HepG2 (cell line): Measurements from ENCODE around the gene NAP1L4. TPM values are rescaled to one million over a fixed set of nuclear protein-coding genes. Genes with fewer than 3 reads are reported as not detected.

ENCODE experiments used
- AGO1 ChIP-seq: fragments of 200-400 bp; formaldehyde crosslinking; IDR thresholded peaks from 2 replicates; pipeline ENCODE4 v1.6.1; 2017; ENCODE audit warnings: mild to moderate bottlenecking, low read depth, low read length, moderate library complexity; ENCODE audit not compliant: poor library complexity, severe bottlenecking
- ARID2 ChIP-seq: sonication (generic); formaldehyde crosslinking; IDR thresholded peaks from 2 replicates; pipeline ENCODE4 v1.8.1; 2022; ENCODE audit warnings: mild to moderate bottlenecking, missing genetic modification reagents, borderline replicate concordance
- DZIP1 ChIP-seq: sonication (generic); formaldehyde crosslinking; IDR thresholded peaks from 2 replicates; pipeline ENCODE4 v1.5.0; 2020; ENCODE audit warnings: mild to moderate bottlenecking, missing genetic modification reagents
- KAT7 ChIP-seq: IDR thresholded peaks from 2 replicates; pipeline ENCODE4 v1.6.1; 2018; ENCODE audit warnings: borderline replicate concordance, missing compliant biosample characterization
- KDM2A ChIP-seq: sonication (generic); formaldehyde crosslinking; IDR thresholded peaks from 2 replicates; pipeline ENCODE4 v1.4.0; 2020; ENCODE audit warnings: low read depth, missing genetic modification reagents, borderline replicate concordance
- LBX2 ChIP-seq: sonication (generic); formaldehyde crosslinking; IDR thresholded peaks from 2 replicates; pipeline ENCODE4 v1.5.0; 2020; ENCODE audit warnings: missing genetic modification reagents, mild to moderate bottlenecking, borderline replicate concordance
- MTF1 ChIP-seq: sonication (generic); formaldehyde crosslinking; IDR thresholded peaks from 2 replicates; pipeline ENCODE4 v1.5.0; 2020; ENCODE audit warnings: missing genetic modification reagents
- MYPOP ChIP-seq: sonication (generic); formaldehyde crosslinking; IDR thresholded peaks from 2 replicates; pipeline ENCODE4 v1.8.1; 2023; ENCODE audit warnings: mild to moderate bottlenecking, moderate library complexity, missing genetic modification reagents
- PAXIP1 ChIP-seq: sonication (generic); formaldehyde crosslinking; conservative IDR thresholded peaks from 2 replicates; pipeline ENCODE4 v1.4.0; 2020; ENCODE audit warnings: mild to moderate bottlenecking, missing genetic modification reagents, moderate library complexity
- RARG ChIP-seq: sonication (generic); formaldehyde crosslinking; IDR thresholded peaks from 2 replicates; pipeline ENCODE4 v1.4.0; 2020; ENCODE audit warnings: low read depth, mild to moderate bottlenecking, missing genetic modification reagents
- REL ChIP-seq: sonication (generic); formaldehyde crosslinking; conservative IDR thresholded peaks from 2 replicates; pipeline ENCODE4 v1.8.0; 2022; ENCODE audit warnings: mild to moderate bottlenecking, missing genetic modification reagents, moderate library complexity
- SETDB1 ChIP-seq: sonication (generic); formaldehyde crosslinking; IDR thresholded peaks from 2 replicates; pipeline ENCODE4 v1.5.1; 2020; ENCODE audit warnings: missing genetic modification reagents, mild to moderate bottlenecking, borderline replicate concordance
- SP5 ChIP-seq: IDR thresholded peaks from 2 replicates; pipeline ENCODE4 v1.6.1; 2016; ENCODE audit warnings: low read depth, borderline replicate concordance
- SRSF1 ChIP-seq: fragments of 200-400 bp; formaldehyde crosslinking; optimal IDR thresholded peaks from 2 replicates; pipeline ENCODE3; 2017; ENCODE audit warnings: mild to moderate bottlenecking, low read depth, low read length, moderate library complexity
- TFAP4 ChIP-seq: sonication (generic); IDR thresholded peaks from 2 replicates; pipeline ENCODE4 v1.6.1; 2016; ENCODE audit warnings: low read depth, borderline replicate concordance
- THAP8 ChIP-seq: sonication (generic); formaldehyde crosslinking; IDR thresholded peaks from 2 replicates; pipeline ENCODE4 v1.5.1; 2020; ENCODE audit warnings: missing genetic modification reagents, mild to moderate bottlenecking, borderline replicate concordance
- TP53 ChIP-seq: sonication (generic); formaldehyde crosslinking; conservative IDR thresholded peaks from 2 replicates; pipeline ENCODE4 v1.4.0; 2020; ENCODE audit warnings: missing genetic modification reagents
- ZFX ChIP-seq: sonication (generic); formaldehyde crosslinking; IDR thresholded peaks from 2 replicates; pipeline ENCODE4 v1.4.0; 2020; ENCODE audit warnings: mild to moderate bottlenecking, low read depth, missing genetic modification reagents, moderate library complexity
- ZNF121 ChIP-seq: sonication (generic); formaldehyde crosslinking; IDR thresholded peaks from 2 replicates; pipeline ENCODE4 v1.5.0; 2020; ENCODE audit warnings: mild to moderate bottlenecking, missing genetic modification reagents
- ZNF260 ChIP-seq: sonication (generic); formaldehyde crosslinking; IDR thresholded peaks from 2 replicates; pipeline ENCODE4 v1.4.0; 2020; ENCODE audit warnings: missing genetic modification reagents, low read depth, mild to moderate bottlenecking, borderline replicate concordance
- ZNF724P ChIP-seq: sonication (generic); formaldehyde crosslinking; IDR thresholded peaks from 2 replicates; pipeline ENCODE4 v1.8.0; 2022; ENCODE audit warnings: missing genetic modification reagents, borderline replicate concordance
- polyA plus RNA-seq, 8 experiments: library from polyadenylated mRNA; depleted of rRNA in 3 of 8; stranded (reverse) in 7 of 8; unstranded in 1 of 8; fragments of >200 nt; fragmentation: Illumina TruSeq in 4 of 8; extraction: Trizol in 4 of 8; gene quantifications; 2 replicates each; pipeline versions ENCODE4 v1.2.1 to v1.2.3, GENCODE V29; 2011 to 2016; ENCODE audit warnings: low read depth in 4 of 8, missing spikeins in 1 of 8, mixed read lengths in 1 of 8; ENCODE audit not compliant: insufficient read depth in 1 of 8
- total RNA-seq, 5 experiments: library from RNA; depleted of rRNA; stranded (reverse); fragments of >200 nt; fragmentation: Illumina TruSeq; extraction: Trizol; gene quantifications; 2 replicates each; pipeline ENCODE4 v1.2.3, GENCODE V29; 2016; ENCODE audit warnings: low read depth in 1 of 5

The NAP1L4 gene
- total and polyA plus RNA-seq, 2 of the 13 experiments (the other 11 are each of a cell fraction or from before 2014, with no cell fraction given): 64.0 to 186 TPM

- TF ChIP-seq ARID2 (no peak), TFAP4 (no peak), SP5 (0 out of 2 replicates have a peak, but pooled peaks have one; percentile 18), DZIP1 (no peak), REL (CRISPR knock-in tag) (no peak), LBX2 (no peak), ZFX (no peak), MTF1 (no peak), TP53 (CRISPR knock-in tag) (no peak), KAT7 (CRISPR knock-in tag) (no peak), SETDB1 (CRISPR knock-in tag) (no peak), ZNF724P (CRISPR knock-in tag) (no peak), THAP8 (no peak), MYPOP (CRISPR knock-in tag) (no peak), KDM2A (CRISPR knock-in tag) (peak; percentile 30; the same call in 1 of the 2 replicates), SRSF1 (peak; percentile 79), PAXIP1 (CRISPR knock-in tag) (0 out of 2 replicates have a peak, but pooled peaks have one; percentile 19), ZNF260 (CRISPR knock-in tag) (no peak), AGO1 (no peak), ZNF121 (CRISPR knock-in tag) (no peak), RARG (CRISPR knock-in tag) (no peak)
These were observed 79.6 kb downstream of the NAP1L4 start (continued) for GRCh38 chr11:2912498-2912897.
